Liver (tissue), 9 donors: ENCODE measurements around the gene CD160. TPM values are rescaled to one million over a fixed set of nuclear protein-coding genes. Genes with fewer than 3 reads are reported as not detected.

Experiments
- DNase-seq: peaks from one replicate; pipeline ENCODE4 v3.0.0-alpha.2; 2017; ENCODE audit warnings: low spot score
- H3K27ac ChIP-seq, 2 donors: one replicate each; pipeline ENCODE4 v1.7.0; 2013; ENCODE audit warnings: inconsistent platforms in 2 of 2, low read length in 2 of 2, control low read depth in 1 of 2, low read depth in 1 of 2, mild to moderate bottlenecking in 1 of 2
- H3K27me3 ChIP-seq, 4 donors: one replicate each; pipeline versions ENCODE4 v1.6.1 to v1.7.0; 2013; ENCODE audit warnings: low read length in 3 of 4, inconsistent platforms in 1 of 4, mild to moderate bottlenecking in 1 of 4, moderate library complexity in 1 of 4; ENCODE audit not compliant: control insufficient read depth in 4 of 4, insufficient read depth in 4 of 4
- H3K36me3 ChIP-seq, 4 donors: one replicate each; pipeline versions ENCODE4 v1.6.1 to v1.7.0; 2013; ENCODE audit warnings: low read length in 3 of 4, mild to moderate bottlenecking in 3 of 4, low read depth in 1 of 4, moderate library complexity in 1 of 4; ENCODE audit not compliant: control insufficient read depth in 4 of 4, insufficient read depth in 3 of 4
- H3K4me1 ChIP-seq, 4 donors: one replicate each; pipeline versions ENCODE4 v1.6.1 to v1.7.0; 2013; ENCODE audit warnings: low read length in 3 of 4, mild to moderate bottlenecking in 3 of 4, moderate library complexity in 1 of 4; ENCODE audit not compliant: control insufficient read depth in 4 of 4, insufficient read depth in 4 of 4
- H3K4me3 ChIP-seq, 3 donors: one replicate each; pipeline versions ENCODE4 v1.6.1 to v1.7.0; 2013; ENCODE audit warnings: low read length in 3 of 3, control low read depth in 1 of 3, low read depth in 1 of 3, mild to moderate bottlenecking in 1 of 3
- H3K9ac ChIP-seq, 2 donors: one replicate each; pipeline ENCODE4 v1.7.0; 2013; ENCODE audit warnings: low read length in 2 of 2, mild to moderate bottlenecking in 2 of 2, moderate library complexity in 2 of 2, control low read depth in 1 of 2, low read depth in 1 of 2
- H3K9me3 ChIP-seq, 4 donors: one replicate each; pipeline versions ENCODE4 v1.6.1 to v1.7.0; 2013; ENCODE audit warnings: low read length in 3 of 4; ENCODE audit not compliant: control insufficient read depth in 4 of 4
- CTCF ChIP-seq: fragments of 150-350 bp; IDR thresholded peaks from 2 replicates; pipeline ENCODE4 v1.5.1; 2017; ENCODE audit warnings: improper control_type of control experiment, low read depth, low read length; ENCODE audit not compliant: missing input control
- EGR1 ChIP-seq, 2 donors: IDR thresholded peaks; 2 replicates each; pipeline ENCODE4 v1.6.1; 2016 to 2018; ENCODE audit warnings: antibody characterized with exemption in 2 of 2, low read depth in 2 of 2
- FOXA1 ChIP-seq: IDR thresholded peaks from 2 replicates; pipeline ENCODE4 v1.6.1; 2016; ENCODE audit warnings: antibody characterized with exemption
- FOXA2 ChIP-seq: IDR thresholded peaks from 2 replicates; pipeline ENCODE4 v1.6.1; 2016; ENCODE audit warnings: antibody characterized with exemption
- GABPA ChIP-seq, 2 donors: IDR thresholded peaks in 1 of 2; conservative IDR thresholded peaks in 1 of 2; 2 replicates each; pipeline ENCODE4 v1.6.1; 2016; ENCODE audit warnings: antibody characterized with exemption in 2 of 2, mild to moderate bottlenecking in 1 of 2, moderate library complexity in 1 of 2
- HNF4A ChIP-seq, 2 donors: conservative IDR thresholded peaks; 2 replicates each; pipeline ENCODE4 v1.6.1; 2016; ENCODE audit warnings: antibody characterized with exemption in 2 of 2, mild to moderate bottlenecking in 2 of 2
- HNF4G ChIP-seq: IDR thresholded peaks from 2 replicates; pipeline ENCODE4 v1.6.1; 2016; ENCODE audit warnings: antibody characterized with exemption
- JUND ChIP-seq, 2 donors: IDR thresholded peaks; 2 replicates each; pipeline ENCODE4 v1.6.1; 2016; ENCODE audit warnings: antibody characterized with exemption in 2 of 2
- MAX ChIP-seq: IDR thresholded peaks from 2 replicates; pipeline ENCODE4 v1.6.1; 2016; ENCODE audit warnings: antibody characterized with exemption
- NR2F2 ChIP-seq: IDR thresholded peaks from 2 replicates; pipeline ENCODE4 v1.6.1; 2016; ENCODE audit warnings: antibody characterized with exemption
- RAD21 ChIP-seq, 2 donors: IDR thresholded peaks; 2 replicates each; pipeline ENCODE4 v1.6.1; 2016; ENCODE audit warnings: antibody characterized with exemption in 2 of 2, mild to moderate bottlenecking in 2 of 2
- REST ChIP-seq: IDR thresholded peaks from 2 replicates; pipeline ENCODE4 v1.6.1; 2016; ENCODE audit warnings: antibody characterized with exemption, mild to moderate bottlenecking
- RXRA ChIP-seq, 2 donors: IDR thresholded peaks; 2 replicates each; pipeline ENCODE4 v1.6.1; 2017 to 2018; ENCODE audit warnings: antibody characterized with exemption in 2 of 2, mild to moderate bottlenecking in 1 of 2
- SP1 ChIP-seq: IDR thresholded peaks from 2 replicates; pipeline ENCODE4 v1.6.1; 2018; ENCODE audit warnings: antibody characterized with exemption, mild to moderate bottlenecking
- TAF1 ChIP-seq: conservative IDR thresholded peaks from 2 replicates; pipeline ENCODE4 v1.6.1; 2016; ENCODE audit warnings: antibody characterized with exemption, mild to moderate bottlenecking
- YY1 ChIP-seq: IDR thresholded peaks from 2 replicates; pipeline ENCODE4 v1.6.1; 2016; ENCODE audit warnings: antibody characterized with exemption, mild to moderate bottlenecking
- ZBTB33 ChIP-seq: IDR thresholded peaks from 2 replicates; pipeline ENCODE4 v1.6.1; 2016; ENCODE audit warnings: antibody characterized with exemption
- WGBS: extraction: QIAGEN DNeasy Blood & Tissue Kit; methylation state at CpG from one replicate; pipeline ENCODE4 v1.1.7; 2013; 5-methylcytosine and 5-hydroxymethylcytosine counted together
- polyA plus RNA-seq, 2 donors: library from polyadenylated mRNA; stranded (reverse) in 1 of 2; unstranded in 1 of 2; fragments of 200-250 nt in 1 of 2; fragments of >200 nt in 1 of 2; fragmentation: Nextera tagmentation in 1 of 2; extraction: Ambion mirVana in 1 of 2; gene quantifications; one replicate each; pipeline versions ENCODE4 v1.2.1 to v1.2.3, GENCODE V29; 2013 to 2015
- total RNA-seq, 2 donors: library from RNA; depleted of rRNA; stranded (reverse); fragments of >200 nt; gene quantifications; one replicate each; pipeline ENCODE4 v1.2.3, GENCODE V29; 2014
- donor health status: healthy.
- donor health status: healthy.
- donor health status: healthy.
- donor health status: healthy.
- donor health status: healthy.

The CD160 gene
- total and polyA plus RNA-seq, 4 donors = 0.54 to 1.4 (median 1.1) TPM

GRCh38 chr1:145729196-145729595 lies 9.9 kb downstream of the CD160 start (continued):
- no peak for TF ChIP-seq CTCF
- TF ChIP-seq YY1 = no peak
- no peak for TF ChIP-seq ZBTB33
- TF ChIP-seq FOXA2 = no peak
- no peak for TF ChIP-seq RXRA (IDR thresholded peaks at IDR 0.05)

GRCh38 chr1:145729666-145730436 lies 10.6 kb downstream of the CD160 start:
- DNase-seq = no peak
- WGBS = 40% methylated on average over 5 of the region's 5 CpGs
- Histone ChIP-seq H3K9me3 (no peaks in the 10 kb centered on the region), H3K4me1 (peaks cover 0 to 8% (median 3%) of the 10 kb centered on the region in 4 donors), H3K27ac (peak overlapping the region; percentile 14 to 29), H3K9ac (no peak overlapping the region), H3K27me3 (no peaks in the 10 kb centered on the region), H3K36me3 (no peaks in the 10 kb centered on the region), H3K4me3 (no peak overlapping the region)
- peak; percentile 23 for TF ChIP-seq HNF4G
- peak; percentile 3 for TF ChIP-seq CTCF
- TF ChIP-seq JUND (IDR thresholded peaks at IDR 0.05) = peak in 1 of 2 donors; percentile 20
- peak; percentile 44 to 52 for TF ChIP-seq RXRA (IDR thresholded peaks at IDR 0.05)
- peak; percentile 69 to 75 for TF ChIP-seq HNF4A (conservative IDR thresholded peaks at IDR 0.05)
- TF ChIP-seq SP1 = peak; percentile 48
- TF ChIP-seq RAD21 (IDR thresholded peaks at IDR 0.05) = peak; percentile 20 to 48
- TF ChIP-seq FOXA1 = no peak
- TF ChIP-seq NR2F2 = no peak

GRCh38 chr1:145730467-145730866 lies 11.2 kb downstream of the CD160 start:
- WGBS = 80% methylated on average over 4 of the region's 4 CpGs
- no peak overlapping the region for H3K4me3 ChIP-seq
- no peaks in the 10 kb centered on the region for H3K27me3 ChIP-seq
- H3K9ac ChIP-seq = no peak overlapping the region
- peaks cover 0 to 8% (median 3%) of the 10 kb centered on the region in 4 donors for H3K4me1 ChIP-seq
- no peak for DNase-seq
- H3K27ac ChIP-seq = no peak overlapping the region
- H3K36me3 ChIP-seq = no peaks in the 10 kb centered on the region
- H3K9me3 ChIP-seq = no peaks in the 10 kb centered on the region
- no peak for TF ChIP-seq TAF1
- TF ChIP-seq MAX = no peak
- no peak for TF ChIP-seq RAD21 (IDR thresholded peaks at IDR 0.05)
- TF ChIP-seq HNF4G = no peak
- no peak for TF ChIP-seq GABPA (IDR thresholded peaks at IDR 0.05 in 1 of 2, conservative IDR thresholded peaks at IDR 0.05 in 1 of 2)
- no peak for TF ChIP-seq RXRA (IDR thresholded peaks at IDR 0.05)
- no peak for TF ChIP-seq CTCF
- no peak for TF ChIP-seq YY1
- no peak for TF ChIP-seq EGR1 (IDR thresholded peaks at IDR 0.05; ENCODE audit: low read depth in 2 of 2)
- no peak for TF ChIP-seq JUND (IDR thresholded peaks at IDR 0.05)
- TF ChIP-seq FOXA1 = no peak
- TF ChIP-seq REST = no peak
